ENCODE results near the gene GPAM. TPM values are rescaled to one million over a fixed set of nuclear protein-coding genes. Genes with fewer than 3 reads are reported as not detected.
A peak's percentile ranks its signal among the peaks of the same experiment; 100 is the strongest.

The GPAM gene
- total and polyA plus RNA-seq, 2 donors (not counting 1 experiment from before 2014, with no cell fraction given) = 2.6 to 8.2 TPM

DNA sequence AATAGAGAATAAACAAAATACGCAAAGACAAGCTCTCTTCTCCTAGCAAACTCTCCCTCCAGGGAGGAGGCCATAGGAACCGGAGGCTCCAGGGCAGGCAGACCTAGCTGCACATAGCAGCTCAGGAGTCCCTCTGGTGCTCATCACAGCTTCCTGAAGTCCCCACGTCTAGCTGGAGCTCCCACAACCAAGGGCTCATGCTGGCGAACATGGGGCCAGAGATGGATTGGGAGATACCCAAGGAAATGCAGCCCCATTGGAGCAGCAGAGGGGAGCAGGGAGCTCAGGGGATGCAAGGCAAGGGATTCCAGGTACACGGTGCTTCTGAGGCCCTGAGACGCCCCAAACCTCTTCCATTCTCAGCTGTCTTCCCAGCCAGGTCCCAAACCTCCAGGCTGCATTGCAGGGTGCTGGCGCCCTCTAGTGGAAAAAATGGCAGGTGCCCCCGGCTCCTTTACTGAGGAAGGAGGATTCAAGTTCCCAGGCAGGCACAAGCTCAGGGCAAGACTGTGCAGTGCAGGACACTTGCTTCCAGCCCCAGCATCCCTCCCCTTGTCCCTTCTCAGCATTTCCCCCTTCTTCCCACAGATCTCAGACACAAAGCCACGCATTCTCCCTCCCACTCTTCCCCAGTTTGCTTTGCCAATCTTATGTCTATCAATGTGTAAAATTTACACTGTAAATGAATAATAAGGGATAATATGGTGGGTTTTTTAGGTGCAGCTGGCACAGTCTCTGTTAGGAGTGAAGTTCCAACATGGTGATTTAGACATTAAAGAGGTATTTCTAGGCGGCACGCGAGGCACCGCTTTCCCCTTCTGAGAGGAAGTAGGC, 46.2 kb downstream of the GPAM start:
- intact Hi-C loops (cut with micrococcal nuclease) = loop anchor here (5.0 kb wide), 1 partner anchor 1525 kb away; no protein-coding TSS in a partner anchor
- H3K4me1 ChIP-seq (ENCODE audit: control insufficient read depth in 2 of 2, insufficient read depth in 2 of 2, low read length in 2 of 2) = no peaks in the 10 kb centered on the region
- no peak overlapping the region for H3K4me3 ChIP-seq (ENCODE audit: control extremely low read depth in 1 of 5, extremely low read depth in 1 of 5, insufficient read depth in 1 of 5, low read depth in 2 of 5, low read length in 4 of 5)
- Mint-ChIP-seq H3K27me3 (no peaks in the 10 kb centered on the region), H3K4me3 (no peak overlapping the region), H3K4me1 (peaks cover 6% of the 10 kb centered on the region), H3K9me3 (ENCODE audit: insufficient read depth) (no peaks in the 10 kb centered on the region), H3K27ac (no peak overlapping the region)
- no peaks in the 10 kb centered on the region for H3K36me3 ChIP-seq (replicated peaks in 1 of 2; ENCODE audit: control extremely low read depth in 1 of 2, control insufficient read depth in 1 of 2, extremely low read depth in 1 of 2, insufficient read depth in 2 of 2, low read length in 1 of 2)
- H4K20me1 ChIP-seq (ENCODE audit: control insufficient read depth, insufficient read depth, low read length, poor library complexity, severe bottlenecking) = no peaks in the 10 kb centered on the region
- H3K79me2 ChIP-seq (ENCODE audit: control insufficient read depth, insufficient read depth, low read length) = no peaks in the 10 kb centered on the region
- WGBS (ENCODE audit: insufficient coverage) = 51% methylated on average over 8 of the region's 13 CpGs
- peak; percentile 57 for DNase-seq
- ChIA-PET CTCF (interaction anchor here (0.7 to 4.7 kb wide), 27 partner anchors 9 to 1528 kb away, joined by 3 to 27 read pairs (median 4); no protein-coding TSS in a partner anchor), POLR2A (no interaction called here)
- no peak overlapping the region for H2AFZ ChIP-seq (ENCODE audit: insufficient read depth, low read depth, low read length, poor library complexity, severe bottlenecking)
- no peaks in the 10 kb centered on the region for H3K27me3 ChIP-seq (replicated peaks in 1 of 4; ENCODE audit: control extremely low read depth in 1 of 4, control insufficient read depth in 3 of 4, insufficient read depth in 4 of 4, low read length in 3 of 4)
- H3K4me2 ChIP-seq (replicated peaks; ENCODE audit: low read depth, low read length, poor library complexity, severe bottlenecking) = no peak overlapping the region
- H3K27ac ChIP-seq (ENCODE audit: low read length in 2 of 2) = no peak overlapping the region
- TF ChIP-seq EZH2 (IDR thresholded peaks at IDR 0.05; ENCODE audit: borderline replicate concordance, insufficient read depth, low read depth, low read length, poor library complexity, severe bottlenecking) = no peak
- TF ChIP-seq, protein P1, sequence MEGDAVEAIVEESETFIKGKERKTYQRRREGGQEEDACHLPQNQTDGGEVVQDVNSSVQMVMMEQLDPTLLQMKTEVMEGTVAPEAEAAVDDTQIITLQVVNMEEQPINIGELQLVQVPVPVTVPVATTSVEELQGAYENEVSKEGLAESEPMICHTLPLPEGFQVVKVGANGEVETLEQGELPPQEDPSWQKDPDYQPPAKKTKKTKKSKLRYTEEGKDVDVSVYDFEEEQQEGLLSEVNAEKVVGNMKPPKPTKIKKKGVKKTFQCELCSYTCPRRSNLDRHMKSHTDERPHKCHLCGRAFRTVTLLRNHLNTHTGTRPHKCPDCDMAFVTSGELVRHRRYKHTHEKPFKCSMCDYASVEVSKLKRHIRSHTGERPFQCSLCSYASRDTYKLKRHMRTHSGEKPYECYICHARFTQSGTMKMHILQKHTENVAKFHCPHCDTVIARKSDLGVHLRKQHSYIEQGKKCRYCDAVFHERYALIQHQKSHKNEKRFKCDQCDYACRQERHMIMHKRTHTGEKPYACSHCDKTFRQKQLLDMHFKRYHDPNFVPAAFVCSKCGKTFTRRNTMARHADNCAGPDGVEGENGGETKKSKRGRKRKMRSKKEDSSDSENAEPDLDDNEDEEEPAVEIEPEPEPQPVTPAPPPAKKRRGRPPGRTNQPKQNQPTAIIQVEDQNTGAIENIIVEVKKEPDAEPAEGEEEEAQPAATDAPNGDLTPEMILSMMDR (IDR thresholded peaks at IDR 0.05) = peak; percentile 80
- no peak overlapping the region for H3K9ac ChIP-seq (ENCODE audit: low read length)
- H3K9me3 ChIP-seq (ENCODE audit: control extremely low read depth in 1 of 3, control insufficient read depth in 2 of 3, insufficient read depth in 1 of 3, low read length in 2 of 3) = no peaks in the 10 kb centered on the region
- ATAC-seq (ENCODE audit: low read depth) = no peak
